Airway epithelial cell (primary cell): ENCODE data around the gene SGTA. TPM values are rescaled to one million over a fixed set of nuclear protein-coding genes. Genes with fewer than 3 reads are reported as not detected.

ENCODE experiments used
- total RNA-seq: library from RNA; depleted of rRNA; stranded (reverse); fragments of >200 nt; gene quantifications from 2 replicates; pipeline ENCODE4 v1.2.3, GENCODE V29; 2015

The SGTA gene
- total RNA-seq = 70.2 and 72.1 TPM in 2 replicates

DNA sequence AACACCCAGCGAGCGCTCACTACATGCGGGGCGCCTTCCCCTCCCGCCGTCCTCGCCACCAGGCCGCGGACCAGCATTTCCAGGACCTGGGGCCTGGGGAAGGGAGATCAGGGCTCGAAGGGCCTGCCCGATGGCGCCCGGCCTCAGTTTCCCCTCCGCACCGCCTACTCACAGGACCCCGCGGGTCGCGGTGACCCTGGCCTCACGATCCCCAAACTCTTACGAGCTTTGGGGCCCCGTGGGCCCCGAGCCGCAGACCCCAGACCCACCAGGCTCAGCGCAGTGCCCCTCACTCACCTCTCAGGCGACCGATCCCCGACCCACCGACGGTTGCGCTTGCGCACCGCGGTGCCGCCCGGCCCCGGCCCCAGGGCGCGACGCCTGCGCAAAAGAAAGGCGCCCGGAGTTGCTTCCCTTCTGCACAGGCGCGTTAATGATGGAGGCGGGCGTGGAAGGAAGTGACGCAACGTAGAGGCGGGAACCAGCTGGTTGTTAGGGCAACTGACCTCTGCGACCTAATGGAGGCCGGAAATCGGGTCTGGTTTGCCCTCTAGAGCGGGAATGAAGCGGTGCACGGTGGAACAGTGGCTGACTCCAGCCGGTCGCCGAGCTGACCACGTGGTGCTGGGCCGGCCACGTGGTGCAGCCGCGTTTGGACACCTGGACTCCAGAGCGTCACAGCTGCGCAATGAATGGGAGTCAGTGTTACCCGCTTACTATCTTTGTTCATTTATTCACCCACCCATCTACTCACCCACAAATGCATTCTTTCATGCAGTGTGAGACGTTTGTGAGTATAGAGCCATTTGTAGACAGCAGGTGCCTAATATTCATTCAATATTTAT is at the start of gene SGTA:
TSS of gene SGTA (minus strand) at position 338 of the 845 bp plus-strand sequence. CDS start 14,205 bp downstream, outside the sequence.

DNA sequence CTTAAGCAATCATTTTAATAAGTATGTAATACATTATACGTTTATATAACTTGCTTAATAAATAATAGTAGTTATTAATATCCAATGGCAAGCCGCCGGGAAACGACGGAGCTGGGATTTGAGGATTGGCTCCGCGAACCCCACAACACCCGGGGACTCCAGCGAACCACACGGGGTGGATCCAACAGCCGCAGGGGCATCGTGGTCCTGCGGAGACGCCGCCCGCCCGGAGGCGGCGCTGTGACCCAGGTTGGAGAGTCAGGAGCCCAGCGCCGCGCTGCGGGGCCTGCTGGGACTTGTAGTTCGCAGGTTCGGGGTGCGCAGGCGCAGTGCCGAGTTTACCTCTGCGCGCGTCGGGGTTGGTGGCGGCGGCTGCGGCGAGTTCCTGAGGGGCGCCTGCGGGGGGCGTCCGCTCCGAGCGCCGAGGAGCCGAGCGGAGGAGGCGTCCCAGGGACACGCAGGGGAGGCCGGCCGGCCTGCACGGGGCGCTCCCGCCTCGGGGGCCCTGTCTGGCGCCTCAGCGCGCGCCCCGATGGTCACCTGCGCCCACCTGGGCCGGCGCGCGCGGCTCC is 36.6 kb upstream of the SGTA start, which contains the start of gene ZNF554:
TSS of gene ZNF554 (plus strand) at position 329 of the 572 bp plus-strand sequence. CDS start at position 533, 204 bp downstream.

GRCh38 chr19:2785244-2785997 is 2.3 kb upstream of the SGTA start, which contains the start of gene THOP1:
TSS of gene THOP1 (plus strand) at chr19:2785503. CDS start at chr19:2785663, 160 bp downstream.

DNA sequence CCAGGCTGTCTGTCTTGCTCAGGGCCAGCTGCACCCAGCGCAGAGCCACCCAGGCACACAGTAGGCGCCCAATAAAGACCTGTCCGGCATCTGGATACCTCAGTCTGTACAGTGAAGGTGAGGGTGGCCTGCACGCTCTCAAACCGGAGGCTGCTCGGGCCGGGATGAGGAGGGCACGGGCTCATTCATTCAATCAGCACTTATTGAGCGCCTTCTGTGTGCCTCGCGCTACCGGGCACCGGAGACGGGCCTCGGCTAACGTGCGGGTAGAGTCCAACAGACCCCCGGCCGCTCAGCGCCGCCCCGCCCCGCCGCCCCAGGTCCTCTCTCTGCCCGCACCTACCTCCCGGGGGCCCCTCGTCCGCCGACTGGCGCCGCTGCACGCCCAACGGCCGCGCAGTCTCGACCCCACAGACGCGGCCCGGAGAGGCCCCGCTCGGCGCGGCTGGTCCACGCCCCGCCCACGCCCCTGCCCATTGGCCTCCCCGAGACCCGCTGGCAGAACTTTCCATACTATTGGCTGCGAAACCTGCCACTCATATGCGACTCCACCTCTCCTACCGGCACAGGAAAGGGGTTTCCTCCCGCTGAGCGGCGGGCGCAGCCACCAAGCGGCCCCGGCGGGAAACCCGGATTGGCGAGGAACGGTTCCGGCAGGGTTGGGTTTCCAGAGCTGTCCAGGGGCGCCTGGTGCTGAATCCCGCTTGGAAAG is 43.3 kb downstream of the SGTA start, which contains the start of gene SLC39A3:
TSS of gene SLC39A3 (minus strand) at position 416 of the 712 bp plus-strand sequence. CDS start 2,760 bp downstream, outside the sequence.

DNA sequence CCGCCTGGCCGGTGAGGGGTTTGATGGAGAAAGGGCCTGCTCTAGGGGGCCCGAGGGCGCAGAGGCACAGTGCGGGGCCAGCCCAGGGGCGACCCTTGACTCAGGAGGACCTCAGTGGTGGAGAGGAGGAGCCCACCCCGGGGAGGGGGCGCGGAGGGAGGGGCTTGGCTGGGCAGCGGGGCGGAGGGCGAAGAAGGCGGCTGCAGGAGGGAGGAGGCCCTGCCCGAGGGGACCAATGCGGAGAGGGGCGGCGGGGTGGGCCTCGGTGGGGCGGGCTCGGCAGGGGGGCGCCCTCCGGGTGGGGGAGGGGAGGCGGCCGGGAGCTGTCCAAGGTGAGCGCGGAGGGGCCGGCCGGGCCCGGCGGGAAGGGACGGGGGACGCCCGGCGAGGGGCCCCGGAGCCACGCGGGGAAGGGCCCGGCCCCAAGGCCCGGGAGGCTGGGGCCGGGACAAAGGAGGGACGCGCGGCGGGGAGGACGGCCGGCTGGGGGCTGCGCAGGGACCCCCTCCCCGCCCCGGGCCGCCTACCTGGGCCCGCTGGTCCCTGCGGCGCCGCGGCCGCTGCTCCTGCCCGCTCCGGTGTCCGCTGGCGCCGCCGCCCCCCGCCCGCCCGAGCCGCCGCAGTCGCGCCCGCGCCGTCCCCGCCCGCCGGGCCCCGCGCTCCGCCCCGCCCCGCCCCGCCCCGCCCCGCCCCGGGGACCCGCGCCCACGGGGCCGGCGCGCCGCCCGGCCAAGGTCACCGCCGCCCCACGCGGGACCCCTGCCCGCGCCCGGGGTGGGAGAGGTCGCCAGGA is 62.1 kb downstream of the SGTA start, which contains the start of gene DIRAS1:
TSS of gene DIRAS1 (minus strand) at position 596 of the 793 bp plus-strand sequence. CDS start 3,566 bp downstream, outside the sequence.

Other genes starting within 250 kb of the SGTA start
- gene GNG7, start 80.6 kb downstream of the SGTA start, total RNA-seq = 0.09 and 0.14 TPM in 2 replicates
- gene DIRAS1, start 61.9 kb downstream of the SGTA start, total RNA-seq = 0.14 TPM in 1 of 2 replicates, not detected in the other
- 40.5 and 64.9 TPM in 2 replicates for gene SLC39A3, start 43.3 kb downstream of the SGTA start, total RNA-seq
- 120 and 132 TPM in 2 replicates for gene THOP1, start 2.2 kb upstream of the SGTA start, total RNA-seq
- 2.2 and 4.0 TPM in 2 replicates for gene ZNF554, start 36.6 kb upstream of the SGTA start, total RNA-seq
- 1.9 and 4.0 TPM in 2 replicates for gene ZNF555, start 58.2 kb upstream of the SGTA start, total RNA-seq
- 1.3 and 2.4 TPM in 2 replicates for gene ZNF556, start 84.1 kb upstream of the SGTA start, total RNA-seq
- gene ZNF57, start 117.7 kb upstream of the SGTA start, total RNA-seq = 8.0 and 14.7 TPM in 2 replicates
- gene ZNF77, start 161.7 kb upstream of the SGTA start, total RNA-seq = 4.4 and 4.8 TPM in 2 replicates
- 0.21 and 0.93 TPM in 2 replicates for gene TLE6, start 194.3 kb upstream of the SGTA start, total RNA-seq
- 0.60 and 1.8 TPM in 2 replicates for gene TLE2, start 246.0 kb upstream of the SGTA start, total RNA-seq